ENCODE measurements around the gene FILIP1L.
A peak's percentile ranks its signal among the peaks of the same experiment; 100 is the strongest.

FILIP1L gene

DNA sequence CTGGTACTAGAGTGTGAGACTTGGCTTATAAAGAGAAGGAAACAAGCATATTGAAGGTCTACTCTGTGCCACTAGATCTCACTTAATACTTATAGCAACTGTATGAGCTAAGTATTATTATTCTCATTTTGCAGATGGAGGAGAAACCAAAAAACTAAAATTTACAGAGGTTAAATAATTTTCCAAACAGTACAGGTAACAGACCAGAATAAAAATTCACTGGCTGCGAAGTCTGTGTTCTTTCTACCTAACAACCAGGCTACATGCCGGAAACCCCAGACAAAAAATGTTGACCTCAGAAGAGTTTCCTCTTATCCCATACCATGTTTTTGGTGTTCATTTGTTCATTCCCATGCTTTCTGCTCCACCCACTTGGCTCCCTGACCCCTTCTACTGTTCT is 250.0 kb downstream of the FILIP1L start:
- TF ChIP-seq, protein P1, sequence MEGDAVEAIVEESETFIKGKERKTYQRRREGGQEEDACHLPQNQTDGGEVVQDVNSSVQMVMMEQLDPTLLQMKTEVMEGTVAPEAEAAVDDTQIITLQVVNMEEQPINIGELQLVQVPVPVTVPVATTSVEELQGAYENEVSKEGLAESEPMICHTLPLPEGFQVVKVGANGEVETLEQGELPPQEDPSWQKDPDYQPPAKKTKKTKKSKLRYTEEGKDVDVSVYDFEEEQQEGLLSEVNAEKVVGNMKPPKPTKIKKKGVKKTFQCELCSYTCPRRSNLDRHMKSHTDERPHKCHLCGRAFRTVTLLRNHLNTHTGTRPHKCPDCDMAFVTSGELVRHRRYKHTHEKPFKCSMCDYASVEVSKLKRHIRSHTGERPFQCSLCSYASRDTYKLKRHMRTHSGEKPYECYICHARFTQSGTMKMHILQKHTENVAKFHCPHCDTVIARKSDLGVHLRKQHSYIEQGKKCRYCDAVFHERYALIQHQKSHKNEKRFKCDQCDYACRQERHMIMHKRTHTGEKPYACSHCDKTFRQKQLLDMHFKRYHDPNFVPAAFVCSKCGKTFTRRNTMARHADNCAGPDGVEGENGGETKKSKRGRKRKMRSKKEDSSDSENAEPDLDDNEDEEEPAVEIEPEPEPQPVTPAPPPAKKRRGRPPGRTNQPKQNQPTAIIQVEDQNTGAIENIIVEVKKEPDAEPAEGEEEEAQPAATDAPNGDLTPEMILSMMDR (IDR thresholded peaks at IDR 0.05; ENCODE audit: poor library complexity, severe bottlenecking), result no peak
- Histone ChIP-seq H3K9me3 (ENCODE audit: severe bottlenecking) (no peaks in the 10 kb centered on the region), H3K36me3 (ENCODE audit: low read depth) (0 out of 2 replicates have a peak, but pooled peaks cover 4% of the 10 kb centered on the region), H3K4me3 (ENCODE audit: severe bottlenecking) (no peak overlapping the region), H3K27ac (ENCODE audit: poor library complexity, severe bottlenecking) (no peak overlapping the region), H3K4me1 (ENCODE audit: insufficient read depth, poor library complexity, severe bottlenecking) (peaks cover 35% of the 10 kb centered on the region), H3K27me3 (ENCODE audit: insufficient read depth, poor library complexity, severe bottlenecking) (no peaks in the 10 kb centered on the region)
- DNase-seq (ENCODE audit: low spot score) (no peak), ATAC-seq (ENCODE audit: low read depth) (no peak)

DNA sequence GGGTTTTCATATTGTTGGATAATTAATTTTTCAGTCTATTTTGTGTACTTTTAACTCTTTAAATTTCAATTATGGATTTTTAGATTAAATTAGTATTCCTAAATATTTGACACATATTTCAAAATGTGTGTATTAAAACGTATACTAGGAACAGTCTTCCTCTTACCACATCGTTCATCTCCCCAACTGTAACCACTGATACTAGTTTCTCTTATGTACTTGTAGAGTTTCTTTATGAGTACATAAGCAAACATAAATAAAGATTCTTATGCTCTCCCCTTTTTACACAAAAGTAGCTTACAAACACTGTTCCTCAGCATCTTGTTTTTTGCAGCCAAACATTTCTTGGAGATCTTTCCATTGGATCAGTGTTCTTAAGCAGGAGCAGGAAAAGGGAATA is 250.7 kb downstream of the FILIP1L start:
- ATAC-seq (ENCODE audit: low read depth) (no peak), DNase-seq (ENCODE audit: low spot score) (no peak)
- H3K4me3 ChIP-seq (ENCODE audit: severe bottlenecking), result no peak overlapping the region
- 0 out of 2 replicates have a peak, but pooled peaks cover 4% of the 10 kb centered on the region for H3K36me3 ChIP-seq (ENCODE audit: low read depth)
- no peaks in the 10 kb centered on the region for H3K9me3 ChIP-seq (ENCODE audit: severe bottlenecking)
- peaks cover 38% of the 10 kb centered on the region for H3K4me1 ChIP-seq (ENCODE audit: insufficient read depth, poor library complexity, severe bottlenecking)
- H3K27ac ChIP-seq (ENCODE audit: poor library complexity, severe bottlenecking), result no peak overlapping the region
- TF ChIP-seq, protein P1 (IDR thresholded peaks at IDR 0.05; ENCODE audit: poor library complexity, severe bottlenecking), result no peak
- no peaks in the 10 kb centered on the region for H3K27me3 ChIP-seq (ENCODE audit: insufficient read depth, poor library complexity, severe bottlenecking)

DNA sequence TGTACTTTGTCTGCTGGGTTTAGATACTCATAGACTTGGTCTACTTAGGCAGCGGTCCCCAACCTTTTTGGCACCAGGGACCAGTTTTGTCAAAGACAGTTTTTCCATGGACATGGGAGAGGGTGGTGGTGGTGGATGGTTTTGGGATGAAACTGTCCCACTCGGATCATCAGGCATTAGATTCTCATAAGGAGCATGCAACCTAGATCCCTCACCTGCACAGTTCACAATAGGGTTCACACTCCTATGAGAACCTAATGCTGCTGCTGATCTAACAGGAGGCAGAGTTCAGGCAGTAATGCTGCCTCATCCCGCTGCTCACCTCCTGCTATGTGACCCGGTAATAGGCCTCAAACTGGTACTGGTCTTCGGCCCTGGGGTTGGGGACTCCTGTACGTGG is 251.3 kb downstream of the FILIP1L start:
- Histone ChIP-seq H3K27ac (ENCODE audit: poor library complexity, severe bottlenecking) (no peak overlapping the region), H3K27me3 (ENCODE audit: insufficient read depth, poor library complexity, severe bottlenecking) (no peaks in the 10 kb centered on the region), H3K36me3 (ENCODE audit: low read depth) (0 out of 2 replicates have a peak, but pooled peaks cover 4% of the 10 kb centered on the region), H3K4me3 (ENCODE audit: severe bottlenecking) (no peak overlapping the region), H3K4me1 (ENCODE audit: insufficient read depth, poor library complexity, severe bottlenecking) (peaks cover 38% of the 10 kb centered on the region), H3K9me3 (ENCODE audit: severe bottlenecking) (no peaks in the 10 kb centered on the region)
- DNase-seq (ENCODE audit: low spot score) (no peak), ATAC-seq (ENCODE audit: low read depth) (no peak)
- TF ChIP-seq, protein P1 (IDR thresholded peaks at IDR 0.05; ENCODE audit: poor library complexity, severe bottlenecking), result no peak

DNA sequence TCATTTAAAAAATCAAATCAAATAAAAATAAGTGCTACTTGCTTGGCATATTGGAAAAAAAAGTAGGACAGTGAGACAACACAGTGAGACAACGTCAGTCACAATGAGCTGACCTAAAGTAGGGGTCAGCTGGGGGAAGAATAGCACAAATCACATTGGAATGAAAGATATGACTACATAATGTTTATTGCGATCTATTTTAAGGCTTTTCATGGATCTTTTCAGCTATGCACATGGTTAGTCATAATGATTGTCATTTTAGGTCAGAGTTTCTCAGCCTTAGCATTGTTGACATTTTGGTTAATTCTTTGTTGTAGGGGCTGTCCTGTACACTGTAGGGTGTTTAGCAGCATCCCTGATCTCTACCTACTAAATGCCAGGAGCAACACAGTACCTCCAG is 252.1 kb downstream of the FILIP1L start:
- peak overlapping the region; percentile 4 for H3K27ac ChIP-seq (ENCODE audit: poor library complexity, severe bottlenecking)
- no peaks in the 10 kb centered on the region for H3K9me3 ChIP-seq (ENCODE audit: severe bottlenecking)
- ATAC-seq (ENCODE audit: low read depth) (peak; percentile 47), DNase-seq (ENCODE audit: low spot score) (no peak)
- H3K36me3 ChIP-seq (ENCODE audit: low read depth), result 0 out of 2 replicates have a peak, but pooled peaks cover 4% of the 10 kb centered on the region
- no peak overlapping the region for H3K4me3 ChIP-seq (ENCODE audit: severe bottlenecking)
- TF ChIP-seq, protein P1 (IDR thresholded peaks at IDR 0.05; ENCODE audit: poor library complexity, severe bottlenecking), result no peak
- peaks cover 38% of the 10 kb centered on the region for H3K4me1 ChIP-seq (ENCODE audit: insufficient read depth, poor library complexity, severe bottlenecking)
- no peaks in the 10 kb centered on the region for H3K27me3 ChIP-seq (ENCODE audit: insufficient read depth, poor library complexity, severe bottlenecking)

DNA sequence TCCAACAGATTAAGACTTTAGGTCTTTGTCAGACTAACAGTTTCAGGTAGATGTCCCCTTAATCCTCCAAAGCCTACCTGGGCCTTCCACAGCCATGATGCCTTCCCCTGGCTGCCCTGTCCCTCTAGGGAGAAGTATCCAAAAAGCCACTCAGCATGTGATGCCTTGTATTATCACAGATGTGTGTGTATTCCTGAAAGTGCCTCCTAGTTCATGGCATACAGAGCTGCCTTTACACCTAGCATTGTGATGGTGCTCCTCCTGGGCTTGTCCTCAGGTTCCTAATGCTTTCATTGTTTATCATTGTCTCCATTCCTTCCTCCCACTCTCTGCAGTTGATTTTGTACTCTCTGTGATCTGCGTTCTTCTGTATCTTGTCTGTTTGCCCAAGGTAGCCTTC is 253.1 kb downstream of the FILIP1L start:
- TF ChIP-seq, protein P1 (IDR thresholded peaks at IDR 0.05; ENCODE audit: poor library complexity, severe bottlenecking), result no peak
- Histone ChIP-seq H3K27me3 (ENCODE audit: insufficient read depth, poor library complexity, severe bottlenecking) (no peaks in the 10 kb centered on the region), H3K9me3 (ENCODE audit: severe bottlenecking) (no peaks in the 10 kb centered on the region), H3K4me3 (ENCODE audit: severe bottlenecking) (no peak overlapping the region), H3K36me3 (ENCODE audit: low read depth) (0 out of 2 replicates have a peak, but pooled peaks cover 4% of the 10 kb centered on the region), H3K27ac (ENCODE audit: poor library complexity, severe bottlenecking) (peak overlapping the region; percentile 75), H3K4me1 (ENCODE audit: insufficient read depth, poor library complexity, severe bottlenecking) (peaks cover 38% of the 10 kb centered on the region)
- DNase-seq (ENCODE audit: low spot score) (no peak), ATAC-seq (ENCODE audit: low read depth) (no peak)
